NT2/D1 (cell line): ENCODE results near the gene CAMTA1.

Experiments
- SUZ12 ChIP-seq: IDR thresholded peaks from 2 replicates; pipeline ENCODE4 v1.6.1; 2011; ENCODE audit not compliant: insufficient read length, insufficient read depth; ENCODE audit errors: extremely low read depth
- YY1 ChIP-seq: IDR thresholded peaks from 2 replicates; pipeline ENCODE4 v1.6.1; 2011; ENCODE audit not compliant: insufficient read length, insufficient read depth

DNA sequence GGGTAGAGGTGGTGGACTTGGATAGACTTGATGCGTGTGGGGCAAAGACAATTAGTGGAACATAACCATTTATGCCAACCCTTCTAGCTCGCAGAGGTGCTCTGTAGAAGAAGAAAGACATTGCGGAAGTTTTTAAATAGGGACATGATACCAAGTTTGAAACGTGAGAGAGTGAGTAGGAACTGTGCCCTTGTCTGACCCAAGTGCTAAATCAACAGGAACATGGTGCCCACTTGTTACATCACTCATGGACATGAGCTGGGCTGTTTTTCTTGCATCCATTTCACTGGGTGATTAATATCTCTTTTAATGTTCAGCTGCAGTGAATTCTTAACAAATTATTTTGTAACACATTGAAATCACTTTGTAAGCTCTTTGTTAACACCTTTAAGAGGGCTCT is 577.7 kb downstream of the CAMTA1 start:
- no peak for TF ChIP-seq SUZ12
- TF ChIP-seq YY1, result no peak
